Activated T-cell treated with anti-CD3 and anti-CD28 coated beads, Interleukin-2, amount 50 U/mL, for 1 hour (primary cell): ENCODE measurements around the gene COLGALT1.
"Not testable (repeated sequence)": the region's sequence is repeated elsewhere in the genome, so short reads cannot be mapped to it uniquely, and the experiment has no call there.

Source experiments
- DNase-seq: peaks from one replicate; pipeline ENCODE4 v3.0.0-alpha.2; 2020

The COLGALT1 gene

DNA sequence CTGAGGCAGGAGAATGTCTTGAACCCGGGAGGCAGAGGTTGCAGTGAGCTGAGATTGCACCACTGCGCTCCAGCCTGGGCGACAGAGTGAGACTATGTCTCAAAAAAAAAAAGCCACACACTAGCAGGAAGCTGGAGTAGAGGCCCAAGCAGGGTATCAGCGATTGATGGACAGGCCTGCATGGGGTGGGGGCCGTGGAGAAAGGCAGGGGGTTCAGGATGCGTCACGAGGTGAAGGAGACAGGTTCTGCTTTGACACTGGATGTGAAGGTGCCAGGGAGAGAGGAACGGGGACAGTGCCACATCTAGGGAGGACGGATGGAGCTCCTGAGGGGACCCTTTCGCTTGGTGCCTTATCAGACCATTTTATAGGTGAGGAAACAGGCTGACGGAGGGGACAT, 7.1 kb downstream of the COLGALT1 start:
- DNase-seq, result no peak

DNA sequence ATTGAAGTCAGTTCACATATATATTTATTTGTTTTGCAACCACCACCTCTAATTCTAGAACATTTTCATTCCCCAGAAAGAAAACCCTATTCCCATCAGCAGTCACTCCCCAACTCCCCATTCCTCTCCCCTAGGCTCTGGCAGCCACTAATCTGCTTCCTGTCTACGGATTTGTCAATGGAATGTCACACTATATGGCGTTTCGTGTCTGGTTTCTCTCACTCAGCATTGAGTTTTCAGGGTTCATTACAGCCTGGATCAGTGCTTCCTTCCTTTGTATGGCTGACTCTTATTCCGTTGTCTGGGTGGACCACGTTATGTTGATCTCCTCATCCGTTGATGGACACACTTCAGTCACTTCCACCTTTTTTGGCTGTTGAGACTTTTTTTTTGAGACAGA, 9.3 kb downstream of the COLGALT1 start:
- DNase-seq, result no peak

DNA sequence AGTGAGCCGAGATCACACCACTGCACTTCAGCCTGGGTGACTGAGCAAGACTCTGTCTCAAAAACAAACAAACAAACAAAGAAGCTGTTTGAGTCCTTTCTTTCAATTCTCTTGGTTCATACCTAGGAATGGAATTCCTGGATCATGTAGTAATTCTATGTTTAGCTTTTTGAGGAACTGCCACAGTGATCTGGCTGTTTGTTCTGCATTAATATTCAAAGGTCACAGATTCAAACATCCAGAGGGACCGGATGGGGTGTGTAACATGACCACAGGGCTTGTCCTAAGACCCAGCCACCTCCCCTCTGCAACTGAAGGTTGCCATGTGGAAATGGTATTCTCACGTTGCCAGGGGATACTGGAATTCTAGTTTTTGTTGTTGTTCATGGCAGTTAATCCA, 10.2 kb downstream of the COLGALT1 start:
- no peak for DNase-seq

DNA sequence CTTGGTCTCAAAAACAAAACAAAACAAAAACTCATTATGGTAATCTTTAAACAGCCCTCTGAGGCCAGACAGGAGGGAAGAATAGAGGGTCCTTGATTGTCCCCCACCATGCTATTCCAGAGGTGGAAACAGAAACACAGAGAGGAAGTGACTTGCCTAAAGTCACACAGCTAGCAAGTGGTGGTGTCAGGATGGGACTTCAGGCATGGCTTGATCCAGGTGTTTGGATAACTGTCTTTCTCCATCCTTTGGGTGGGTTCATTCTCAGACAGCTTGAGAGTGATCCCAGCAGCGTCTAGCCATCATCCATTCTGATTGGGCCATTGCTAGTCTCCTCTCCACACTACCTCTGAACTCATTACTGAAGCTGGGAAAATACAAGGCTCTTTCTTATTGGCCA, 12.5 kb downstream of the COLGALT1 start:
- no peak for DNase-seq

DNA sequence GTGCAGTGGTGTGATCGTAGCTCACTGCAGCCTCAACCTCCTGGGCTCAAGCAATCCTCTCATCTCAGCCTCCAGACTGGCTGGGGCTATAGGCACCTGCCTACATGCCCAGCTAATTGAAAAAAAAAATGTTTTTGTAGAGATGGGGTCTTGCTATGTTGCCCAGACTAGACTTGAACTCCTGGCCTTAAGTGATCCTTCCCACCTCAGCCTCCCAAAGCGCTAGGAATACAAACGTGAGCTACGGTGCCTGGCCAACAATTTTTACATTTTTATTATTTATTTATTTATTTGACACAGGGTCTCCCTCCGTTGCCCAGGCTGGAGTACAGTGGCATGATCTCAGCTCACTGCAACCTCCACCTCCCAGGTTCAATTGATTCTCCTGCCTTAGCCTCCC, 14.8 kb downstream of the COLGALT1 start:
- DNase-seq, result not testable (repeated sequence)

DNA sequence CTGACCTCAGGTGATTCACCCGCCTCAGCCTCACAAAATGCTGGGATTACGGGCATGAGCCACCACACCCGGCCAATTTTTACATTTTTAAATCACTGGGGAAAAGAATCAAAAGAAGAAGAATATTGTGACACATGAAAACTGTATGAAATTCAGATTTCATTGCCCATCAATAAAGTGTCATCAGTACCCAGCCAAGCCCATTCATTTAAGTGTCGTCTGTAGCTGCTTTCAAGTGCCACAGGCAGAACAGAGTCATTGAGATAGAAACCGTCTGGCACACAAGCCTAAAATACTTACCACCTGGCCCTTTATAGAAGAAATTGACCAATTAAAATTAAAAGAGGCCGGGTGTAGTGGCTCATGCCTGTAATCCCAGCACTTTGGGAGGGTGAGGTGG, 15.3 kb downstream of the COLGALT1 start:
- DNase-seq, result no peak

DNA sequence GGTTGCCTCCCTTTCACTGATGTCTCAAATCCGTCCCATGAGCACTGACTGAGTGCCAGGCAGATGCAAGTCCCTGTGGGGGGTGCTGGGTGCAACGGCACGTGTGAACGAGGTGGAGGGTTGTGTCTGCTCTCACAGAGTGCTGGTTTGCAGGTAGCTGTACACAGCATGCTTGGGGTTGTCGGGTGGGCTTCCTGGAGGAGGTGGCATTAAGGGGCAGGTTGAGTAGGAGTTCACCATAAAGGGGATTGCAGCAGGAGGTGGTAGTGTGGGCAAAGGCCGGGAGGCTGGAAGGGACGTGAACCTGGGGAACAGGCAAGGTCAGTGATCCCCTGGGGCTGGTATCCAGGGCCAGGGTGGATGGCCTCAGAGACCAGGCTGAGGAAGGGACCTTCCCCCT, 17.2 kb downstream of the COLGALT1 start:
- no peak for DNase-seq

DNA sequence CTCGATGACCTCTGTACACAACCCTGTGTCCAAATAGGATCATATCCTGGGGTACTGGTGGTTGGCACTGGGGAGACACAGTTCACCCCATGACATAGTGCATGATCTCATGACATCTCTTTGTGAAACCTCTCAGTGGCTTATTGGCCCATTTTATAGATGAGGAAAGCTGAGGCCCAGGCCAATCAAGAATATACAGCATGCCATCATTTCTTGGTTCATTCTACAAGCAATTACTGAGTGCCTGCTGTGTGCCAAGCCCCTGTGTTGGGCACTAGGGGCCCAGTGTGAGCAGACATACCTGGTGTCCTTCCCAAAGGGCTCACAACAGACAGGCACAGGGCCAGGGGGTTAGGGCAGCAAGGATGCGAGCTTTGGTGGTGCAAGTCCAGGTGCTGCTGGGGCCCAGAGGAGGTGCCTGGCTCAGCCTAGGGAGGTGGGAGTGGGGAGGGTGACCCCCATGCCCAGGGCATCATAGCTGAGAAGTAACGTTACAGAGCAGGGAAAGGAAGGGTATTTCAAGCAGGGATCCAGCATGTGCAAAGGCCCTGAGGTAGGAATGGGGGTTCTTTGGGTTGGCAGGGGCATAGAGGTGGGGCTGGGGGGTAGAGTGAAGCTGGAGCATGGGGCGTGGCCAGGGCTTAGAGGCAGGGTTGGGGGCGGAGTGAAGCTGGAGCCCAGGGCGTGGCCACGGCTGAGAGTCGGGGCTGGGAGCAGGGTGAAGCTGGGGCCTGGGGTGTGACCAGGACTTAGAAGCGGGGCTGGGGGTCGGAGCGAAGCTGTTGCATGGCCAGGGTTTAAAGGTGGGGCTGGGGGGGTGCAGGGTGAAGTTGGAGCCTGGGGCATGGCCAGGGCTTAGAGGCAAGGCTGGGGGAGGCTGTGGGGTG, 20.7 kb downstream of the COLGALT1 start:
- DNase-seq, result no peak

DNA sequence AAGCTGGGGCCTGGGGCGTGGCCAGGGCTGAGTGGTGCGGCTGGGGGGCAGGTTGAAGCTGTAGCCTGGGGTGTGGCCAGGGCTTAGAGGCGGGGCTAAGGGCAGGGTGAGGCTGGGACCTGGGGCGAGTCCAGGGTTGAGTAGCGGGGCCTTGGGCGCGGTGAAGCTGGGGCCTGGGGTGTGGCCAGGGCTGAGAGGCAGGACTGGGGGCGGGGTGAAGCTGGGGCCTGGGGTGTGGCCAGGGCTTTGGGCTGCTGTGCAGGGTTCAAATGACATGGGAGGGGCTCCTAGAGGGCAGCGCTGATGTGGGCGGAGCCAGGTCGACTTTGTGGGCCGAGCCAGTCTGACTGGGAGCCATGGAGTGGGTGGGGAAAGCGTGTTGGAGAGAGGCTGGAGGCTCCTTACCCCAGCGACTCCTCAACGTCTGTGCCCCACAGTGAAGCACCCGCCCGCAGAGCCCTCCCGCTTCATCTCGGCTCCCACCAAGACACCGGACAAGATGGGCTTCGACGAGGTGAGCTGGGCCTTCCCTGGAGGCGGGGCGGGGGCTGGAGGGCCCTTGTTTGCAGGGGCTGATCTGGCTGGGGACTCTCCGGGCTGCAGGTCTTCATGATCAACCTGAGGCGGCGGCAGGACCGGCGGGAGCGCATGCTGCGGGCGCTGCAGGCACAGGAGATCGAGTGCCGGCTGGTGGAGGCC, 21.5 kb downstream of the COLGALT1 start:
- no peak for DNase-seq

DNA sequence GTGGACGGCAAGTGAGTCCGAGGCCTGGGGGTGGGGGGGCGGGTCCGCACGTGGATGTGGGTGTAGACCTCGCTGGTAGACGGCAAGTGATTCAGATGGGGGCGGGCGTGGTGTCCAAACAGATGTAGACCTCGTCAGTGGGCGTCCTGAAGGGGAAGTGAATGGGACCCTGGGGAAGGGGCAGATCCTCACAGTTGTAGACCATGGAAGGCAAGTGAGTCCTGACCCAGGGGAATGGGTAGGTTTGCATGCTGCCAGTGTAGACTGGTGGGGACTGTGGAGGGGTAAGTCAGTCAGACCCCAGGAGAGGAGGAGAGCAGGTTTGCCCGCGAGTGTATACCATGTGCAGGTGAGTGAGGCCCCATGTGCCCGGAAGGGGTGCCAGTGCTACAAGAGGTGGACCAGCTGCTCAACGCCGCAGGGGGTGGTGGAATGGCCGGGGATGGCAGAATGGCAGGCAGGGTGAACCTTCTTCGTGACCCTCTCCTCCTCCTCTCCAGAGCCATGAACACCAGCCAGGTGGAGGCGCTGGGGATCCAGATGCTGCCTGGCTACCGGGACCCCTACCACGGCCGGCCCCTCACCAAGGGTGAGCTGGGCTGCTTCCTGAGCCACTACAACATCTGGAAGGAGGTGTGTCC, 22.1 kb downstream of the COLGALT1 start:
- DNase-seq, result no peak

DNA sequence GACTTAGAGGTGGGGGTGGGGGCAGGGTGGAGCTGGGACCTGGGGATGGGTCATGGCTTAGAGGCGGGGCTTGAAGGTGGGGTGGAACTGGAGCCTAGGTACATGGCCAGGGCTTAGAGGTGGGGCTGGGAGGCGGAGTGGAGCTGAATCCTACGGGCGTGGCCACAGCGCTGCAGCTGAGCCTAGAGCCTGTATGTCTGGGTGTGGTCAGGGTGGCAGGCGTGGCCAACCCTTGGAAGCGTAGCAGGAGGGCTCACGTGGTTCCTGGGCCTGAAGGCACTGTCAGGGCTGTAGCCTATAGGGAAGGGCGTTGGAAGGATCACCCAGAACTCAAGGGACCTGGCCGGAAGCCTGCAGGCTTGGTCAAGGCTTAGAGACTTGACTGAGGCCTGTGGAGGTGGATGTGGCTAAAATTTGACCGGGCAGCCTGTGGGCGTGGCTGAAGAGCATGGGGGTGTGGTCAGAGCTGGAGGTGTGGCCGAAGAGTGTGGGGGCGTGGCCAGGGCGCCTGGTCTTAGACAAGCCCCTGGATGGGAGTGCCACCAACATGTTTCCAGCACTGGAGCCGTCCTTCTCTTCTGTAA, 24.3 kb downstream of the COLGALT1 start:
- no peak for DNase-seq

DNA sequence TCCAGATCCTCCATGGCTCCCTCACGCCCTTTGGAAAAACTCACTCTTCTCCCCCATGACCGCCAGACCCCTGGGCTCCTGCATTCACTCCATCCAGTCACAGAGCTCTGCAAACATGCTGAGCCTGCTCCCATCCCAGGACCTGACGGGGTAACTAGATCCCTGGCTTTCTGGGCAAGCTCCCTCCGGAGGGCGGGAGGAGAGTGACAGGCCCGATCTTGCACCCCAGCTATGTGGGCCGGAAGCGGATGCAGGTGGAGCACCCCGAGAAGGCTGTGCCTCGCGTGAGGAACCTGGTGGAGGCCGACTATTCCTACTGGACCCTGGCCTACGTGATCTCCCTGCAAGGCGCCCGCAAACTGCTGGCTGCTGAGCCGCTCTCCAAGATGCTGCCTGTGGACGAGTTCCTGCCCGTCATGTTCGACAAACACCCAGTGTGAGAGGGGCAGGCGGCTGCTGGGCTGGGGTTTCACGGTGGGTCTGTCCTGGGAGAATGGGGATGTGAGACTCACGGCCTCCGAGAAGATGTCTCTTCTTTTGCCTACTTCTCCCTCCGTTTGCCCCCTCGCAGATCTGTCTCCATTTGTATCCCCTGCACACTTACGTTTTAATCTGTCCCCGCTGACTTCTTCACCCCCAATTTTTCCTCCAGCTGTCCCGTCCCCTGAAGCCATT, 25.2 kb downstream of the COLGALT1 start:
- no peak for DNase-seq

DNA sequence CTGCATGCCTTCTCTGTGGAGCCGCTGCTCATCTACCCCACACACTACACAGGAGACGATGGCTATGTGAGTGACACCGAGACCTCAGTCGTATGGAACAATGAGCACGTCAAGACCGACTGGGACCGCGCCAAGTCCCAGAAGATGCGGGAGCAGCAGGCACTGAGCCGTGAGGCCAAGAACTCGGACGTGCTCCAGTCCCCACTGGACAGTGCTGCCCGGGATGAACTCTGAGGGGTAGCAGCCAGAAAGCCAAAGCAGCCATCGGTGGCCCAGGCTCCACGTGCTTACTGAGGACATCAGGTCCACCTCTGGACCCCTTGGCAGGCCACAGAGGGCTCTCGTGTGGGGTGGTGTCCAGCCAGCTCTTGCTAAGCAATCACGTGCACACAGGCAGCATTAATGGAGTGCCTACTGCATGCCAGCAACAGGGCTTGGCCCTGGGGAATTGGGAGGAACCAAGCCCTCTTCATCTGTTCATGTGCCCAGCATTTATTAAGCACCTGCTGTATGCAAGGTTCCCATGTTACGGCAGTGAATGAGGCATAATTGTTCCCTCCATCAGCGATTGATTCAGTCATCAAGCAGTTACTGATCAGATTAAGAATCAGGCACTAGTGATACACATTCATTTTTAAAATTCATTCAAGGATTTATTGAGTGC, 25.9 kb downstream of the COLGALT1 start:
- no peak for DNase-seq

DNA sequence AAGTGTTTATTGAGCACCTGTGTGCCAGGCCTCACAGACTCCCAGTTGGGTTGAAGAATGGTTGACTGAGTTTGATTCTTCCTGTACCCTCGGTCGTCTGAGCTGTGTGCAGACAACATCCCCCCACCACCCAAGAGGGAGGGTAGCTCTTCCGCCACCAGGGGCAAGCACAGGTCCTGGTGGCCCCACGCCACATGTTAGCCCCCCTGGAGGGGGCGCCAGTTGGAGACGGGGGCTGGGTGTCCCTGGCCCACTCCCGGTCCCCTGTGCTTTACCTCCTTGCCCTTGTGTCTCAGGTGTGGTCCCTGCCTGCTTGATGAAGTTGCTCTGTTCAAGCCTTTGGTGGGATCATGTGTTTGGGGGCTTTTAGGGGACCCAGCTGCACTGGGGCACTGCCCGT, 27.2 kb downstream of the COLGALT1 start:
- no peak for DNase-seq

DNA sequence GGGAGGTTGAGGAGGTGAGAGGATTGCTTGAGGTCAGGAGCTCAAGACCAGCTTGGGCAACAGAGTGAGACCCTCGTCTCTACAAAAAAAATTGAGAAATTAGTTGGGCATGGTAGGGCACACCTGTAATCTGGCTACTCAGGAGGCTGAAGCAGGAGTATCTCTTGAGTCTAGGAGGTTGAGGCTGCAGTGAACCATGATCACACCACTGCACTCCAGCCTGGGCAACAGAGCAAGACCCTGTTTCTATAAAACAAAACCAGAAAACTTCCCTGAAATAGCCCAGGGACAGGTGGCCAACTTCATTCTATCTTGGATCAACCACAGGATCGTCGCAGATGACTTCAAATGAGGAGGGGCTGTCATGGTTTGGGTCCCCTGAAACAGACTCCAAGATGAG, 28.7 kb downstream of the COLGALT1 start:
- DNase-seq, result no peak

DNA sequence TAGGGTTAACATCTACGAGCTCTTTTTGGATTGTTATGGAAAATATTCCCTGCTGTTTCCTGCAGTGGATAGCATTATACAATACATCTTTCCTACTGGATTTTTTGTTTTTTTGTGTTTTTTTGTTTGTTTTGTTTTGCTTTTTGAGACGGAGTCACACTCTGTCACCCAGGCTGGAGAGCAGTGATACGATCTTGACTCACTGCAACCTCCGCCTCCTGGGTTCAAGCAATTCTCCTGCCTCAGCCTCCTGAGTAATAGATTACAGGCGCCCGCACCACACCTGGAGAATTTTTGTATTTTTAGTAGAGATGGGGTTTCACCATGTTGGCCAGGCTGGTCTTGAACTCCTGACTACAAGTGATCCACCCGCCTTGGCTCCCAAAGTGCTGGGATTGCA, 29.9 kb downstream of the COLGALT1 start:
- DNase-seq, result not testable (repeated sequence)

DNA sequence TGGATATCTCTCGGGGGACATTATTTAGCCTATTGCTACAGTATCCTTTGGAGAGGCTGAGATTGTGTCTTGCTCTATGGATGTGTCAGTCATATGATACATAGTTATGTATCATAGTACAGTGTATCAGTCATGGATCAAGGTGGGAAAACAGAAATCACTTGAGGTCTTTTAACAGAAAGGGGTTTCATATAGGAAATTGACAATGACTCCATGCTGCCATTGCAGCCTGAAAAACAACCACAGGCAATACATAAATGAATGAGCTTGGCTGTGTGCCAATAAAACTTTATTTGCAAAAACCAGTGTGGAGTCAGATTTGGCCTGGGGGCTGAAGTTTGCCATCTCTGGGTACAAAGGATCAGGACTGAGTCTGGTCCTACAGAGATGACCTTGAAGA, 35.4 kb downstream of the COLGALT1 start:
- DNase-seq, result no peak

DNA sequence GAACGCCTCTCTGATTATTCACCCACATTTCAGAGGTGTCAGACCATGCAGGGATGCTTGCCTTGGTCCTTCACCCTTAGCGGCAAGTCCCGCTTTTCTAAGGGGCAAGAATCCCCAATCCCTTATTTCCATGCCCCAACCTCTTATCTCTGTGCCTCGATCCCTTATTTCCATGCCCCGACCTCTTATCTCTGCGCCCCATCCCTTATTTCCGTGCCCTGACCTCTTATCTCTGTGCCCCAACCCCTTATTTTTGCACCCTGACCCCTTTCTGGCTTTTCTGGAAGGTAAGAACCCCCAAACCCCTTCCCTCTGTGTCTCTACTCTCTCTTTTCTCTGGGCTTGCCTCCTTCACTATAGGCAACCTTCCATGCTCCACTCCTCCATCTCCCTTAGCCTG, 38.8 kb downstream of the COLGALT1 start:
- not testable (repeated sequence) for DNase-seq

DNA sequence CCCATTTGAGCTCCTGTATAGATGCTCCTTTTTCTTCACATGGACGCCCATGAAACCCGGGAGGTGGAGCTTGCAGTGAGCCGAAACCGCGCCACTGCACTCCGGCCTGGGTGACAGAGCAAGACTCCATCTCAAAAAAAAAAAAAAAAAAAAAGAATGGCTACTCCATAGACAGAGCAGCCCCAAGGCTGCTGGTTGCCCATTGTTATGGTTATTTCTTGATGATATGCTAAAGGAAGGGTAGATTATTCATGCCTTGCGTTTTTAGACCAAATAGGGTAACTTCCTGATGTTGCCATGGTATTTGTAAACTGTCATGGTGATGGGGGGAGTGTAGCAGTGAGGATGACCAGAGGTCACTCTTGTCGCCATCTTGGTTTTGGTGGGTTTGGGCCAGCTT, 42.6 kb downstream of the COLGALT1 start:
- DNase-seq, result not testable (repeated sequence)

DNA sequence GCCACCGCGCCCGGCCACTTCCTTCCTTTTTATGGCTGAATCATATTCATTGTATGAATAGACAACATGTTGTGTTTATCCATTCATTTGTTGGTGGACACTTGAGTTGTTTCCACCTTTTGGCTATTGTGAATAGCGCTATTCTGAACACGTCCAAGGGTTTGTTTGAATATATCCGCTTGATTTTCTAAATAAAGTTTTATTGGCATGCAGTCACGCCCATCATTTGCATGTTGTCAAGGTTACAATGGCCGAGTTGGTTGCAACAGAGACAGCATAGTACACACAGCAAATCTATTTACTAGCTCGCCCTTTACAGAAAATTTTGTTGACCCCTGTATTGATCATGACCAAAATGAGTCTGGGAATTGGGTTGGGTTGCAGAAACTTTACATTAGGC, 43.5 kb downstream of the COLGALT1 start:
- no peak for DNase-seq

DNA sequence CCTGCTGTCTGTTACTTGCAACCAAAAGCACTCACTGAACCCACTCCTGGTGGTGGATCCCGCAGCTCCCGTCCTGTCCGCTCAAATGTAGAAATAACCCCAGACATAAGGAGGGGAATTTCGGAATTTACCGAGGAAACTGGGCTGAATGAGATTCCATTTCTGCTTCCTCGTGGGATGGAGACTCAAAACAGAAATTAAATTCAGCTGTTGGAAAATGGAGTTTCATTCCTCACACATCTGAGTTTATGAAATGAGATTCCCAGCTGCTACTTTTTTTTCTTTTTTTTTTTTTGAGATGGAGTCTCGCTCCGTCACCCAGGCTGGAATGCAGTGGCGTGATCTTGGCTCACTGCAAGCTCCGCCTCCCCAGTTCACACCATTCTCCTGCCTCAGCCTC, 44.3 kb downstream of the COLGALT1 start:
- DNase-seq, result no peak

DNA sequence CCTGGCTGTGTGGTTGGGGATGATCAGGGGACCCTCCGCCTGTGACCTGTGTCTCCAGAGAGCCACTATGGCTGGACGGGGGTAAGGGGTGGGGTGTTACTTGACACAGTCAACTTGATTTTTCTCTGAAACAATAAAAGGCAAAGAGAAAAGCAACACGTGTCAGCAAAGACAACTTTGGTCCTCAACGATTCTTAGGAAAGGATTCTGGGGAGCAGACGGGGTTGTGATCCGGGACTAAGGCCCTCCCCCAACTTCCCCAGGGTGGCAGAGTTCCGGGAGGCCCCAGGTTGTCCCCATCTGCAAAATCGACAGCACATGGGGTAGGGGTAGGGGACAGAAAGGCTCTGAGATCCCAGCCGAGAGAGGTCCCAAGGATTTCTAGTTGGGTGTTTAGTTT, 46.2 kb downstream of the COLGALT1 start:
- DNase-seq, result no peak
